DND-41 (cell line): ENCODE data around the gene ZDHHC11B.
A peak's percentile ranks its signal among the peaks of the same experiment; 100 is the strongest.

Source experiments
- ATAC-seq: fragments of 200-7000 bp; cut with Tn5 transposase; 3 replicates; pipeline ENCODE4 v1.9.1; 2021; ENCODE audit warnings: low read depth; ENCODE audit not compliant: insufficient read depth
- DNase-seq: peaks from one replicate; pipeline ENCODE4 v3.0.0-alpha.2; 2020
- H2AFZ ChIP-seq: 2 replicates; pipeline ENCODE4 v1.6.0; 2012; ENCODE audit warnings: low read depth, low read length
- H3K27ac ChIP-seq: 2 replicates; pipeline ENCODE4 v1.5.1; 2012; ENCODE audit warnings: low read length, inconsistent platforms
- H3K27me3 ChIP-seq: fragments of 200-600 bp; sonication (generic); 2 replicates; pipeline ENCODE4 v1.6.0; 2012; ENCODE audit warnings: low read length, mild to moderate bottlenecking, inconsistent platforms; ENCODE audit not compliant: insufficient read depth, poor library complexity
- H3K36me3 ChIP-seq: 2 replicates; pipeline ENCODE4 v1.5.1; 2012; ENCODE audit warnings: low read length, inconsistent platforms; ENCODE audit not compliant: insufficient read depth
- H3K4me1 ChIP-seq: 2 replicates; pipeline ENCODE4 v1.5.1; 2012; ENCODE audit warnings: mild to moderate bottlenecking, low read length; ENCODE audit not compliant: insufficient read depth
- H3K4me2 ChIP-seq: 2 replicates; pipeline ENCODE4 v1.6.0; 2012; ENCODE audit warnings: mild to moderate bottlenecking, moderate library complexity, low read length, inconsistent platforms; ENCODE audit not compliant: insufficient read depth
- H3K4me3 ChIP-seq, 2 experiments: fragments of 200-600 bp in 1 of 2; shearing (Covaris generic) in 1 of 2; 2 replicates each; pipeline ENCODE4 v1.5.1; 2012 to 2016; ENCODE audit warnings: inconsistent platforms in 2 of 2, low read length in 2 of 2, mild to moderate bottlenecking in 2 of 2, low read depth in 1 of 2, moderate library complexity in 1 of 2
- H3K79me2 ChIP-seq: 2 replicates; pipeline ENCODE4 v1.6.0; 2012; ENCODE audit warnings: low read length, inconsistent platforms; ENCODE audit not compliant: insufficient read depth
- H3K9ac ChIP-seq: 2 replicates; pipeline ENCODE4 v1.6.0; 2012; ENCODE audit warnings: low read depth, mild to moderate bottlenecking, inconsistent platforms, low read length, moderate library complexity
- H3K9me3 ChIP-seq: 2 replicates; pipeline ENCODE4 v1.5.1; 2012; ENCODE audit warnings: low read length, moderate library complexity, mild to moderate bottlenecking, inconsistent platforms; ENCODE audit not compliant: insufficient read depth, severe bottlenecking
- H4K20me1 ChIP-seq: 2 replicates; pipeline ENCODE4 v1.6.0; 2012; ENCODE audit warnings: low read length; ENCODE audit not compliant: insufficient read depth
- CTCF ChIP-seq: IDR thresholded peaks from 2 replicates; pipeline ENCODE4 v1.5.1; 2012; ENCODE audit warnings: borderline replicate concordance, low read length, moderate library complexity, mild to moderate bottlenecking; ENCODE audit not compliant: poor library complexity, severe bottlenecking; ENCODE audit errors: extremely low read depth
- EZH2 ChIP-seq: IDR thresholded peaks from 3 replicates; pipeline ENCODE4 v1.6.1; 2012; ENCODE audit warnings: borderline replicate concordance, low read depth, mild to moderate bottlenecking, moderate library complexity, low read length, inconsistent platforms; ENCODE audit not compliant: severe bottlenecking

ZDHHC11B gene

GRCh38 chr5:673831-674629, 110.5 kb downstream of the ZDHHC11B start:
- Histone ChIP-seq H4K20me1 (peaks cover 42% of the 10 kb centered on the region), H3K4me3 (no peak overlapping the region), H3K9me3 (no peaks in the 10 kb centered on the region), H3K9ac (no peak overlapping the region), H3K4me1 (no peaks in the 10 kb centered on the region), H3K79me2 (no peaks in the 10 kb centered on the region), H2AFZ (no peak overlapping the region), H3K36me3 (no peaks in the 10 kb centered on the region), H3K27me3 (no peaks in the 10 kb centered on the region), H3K4me2 (no peak overlapping the region), H3K27ac (no peak overlapping the region)
- DNase-seq (no peak), ATAC-seq (no peak)
- TF ChIP-seq EZH2, result no peak
- TF ChIP-seq CTCF, result no peak

GRCh38 chr5:673161-673830, 111.2 kb downstream of the ZDHHC11B start:
- Histone ChIP-seq H3K27me3 (no peaks in the 10 kb centered on the region), H3K9ac (no peak overlapping the region), H3K36me3 (peaks cover 4% of the 10 kb centered on the region; the same call in 1 of the 2 replicates), H2AFZ (no peak overlapping the region), H3K9me3 (no peaks in the 10 kb centered on the region), H3K79me2 (no peaks in the 10 kb centered on the region), H3K4me1 (no peaks in the 10 kb centered on the region), H3K4me2 (no peak overlapping the region), H3K27ac (no peak overlapping the region), H3K4me3 (no peak overlapping the region), H4K20me1 (peaks cover 42% of the 10 kb centered on the region)
- TF ChIP-seq EZH2, result no peak
- no peak for TF ChIP-seq CTCF
- DNase-seq, result no peak
- no peak for ATAC-seq

- no peak for ATAC-seq
- Histone ChIP-seq H3K36me3 (peaks cover 4% of the 10 kb centered on the region; the same call in 1 of the 2 replicates), H3K79me2 (no peaks in the 10 kb centered on the region), H2AFZ (no peak overlapping the region), H4K20me1 (peaks cover 42% of the 10 kb centered on the region), H3K4me3 (no peak overlapping the region), H3K4me1 (no peaks in the 10 kb centered on the region), H3K27me3 (no peaks in the 10 kb centered on the region), H3K9ac (no peak overlapping the region), H3K9me3 (no peaks in the 10 kb centered on the region), H3K4me2 (no peak overlapping the region), H3K27ac (no peak overlapping the region)
- peak; percentile 39 for DNase-seq
- TF ChIP-seq CTCF, result no peak
- no peak for TF ChIP-seq EZH2
Observed at GRCh38 chr5:672329-673160, 112.0 kb downstream of the ZDHHC11B start.
